NCI-H2196 (cell line): ENCODE measurements around the gene PSMB10.
"Not testable (repeated sequence)": the region's sequence is repeated elsewhere in the genome, so short reads cannot be mapped to it uniquely, and the experiment has no call there.

Experiments used
- DNase-seq: peaks from one replicate; lab custom pipeline; 2025; ENCODE audit not compliant: unreplicated experiment; lab: John Stamatoyannopoulos, UW

Gene PSMB10

GRCh38 chr16:67936124-67936879, at the start of gene PSMB10:
TSS of gene PSMB10 (minus strand) at chr16:67936850. CDS start at chr16:67936749, 101 bp downstream.
- DNase-seq = peak; percentile 19

- DNase-seq = no peak
Observed at GRCh38 chr16:67982011-67982696, 45.5 kb upstream of the PSMB10 start.

GRCh38 chr16:67979955-67980678, 43.5 kb upstream of the PSMB10 start, which contains the start of gene DPEP3:
TSS of gene DPEP3 (minus strand) at chr16:67980499. CDS start at chr16:67980380, 119 bp downstream.
- no peak for DNase-seq

GRCh38 chr16:67977469-67978227, 41.0 kb upstream of the PSMB10 start:
- DNase-seq = no peak

- no peak for DNase-seq
Observed at GRCh38 chr16:67977005-67977404, 40.4 kb upstream of the PSMB10 start.

- no peak for DNase-seq
Observed at GRCh38 chr16:67976205-67976604, 39.6 kb upstream of the PSMB10 start.

- no peak for DNase-seq
Observed at GRCh38 chr16:67975321-67976105, 38.9 kb upstream of the PSMB10 start.

DNA sequence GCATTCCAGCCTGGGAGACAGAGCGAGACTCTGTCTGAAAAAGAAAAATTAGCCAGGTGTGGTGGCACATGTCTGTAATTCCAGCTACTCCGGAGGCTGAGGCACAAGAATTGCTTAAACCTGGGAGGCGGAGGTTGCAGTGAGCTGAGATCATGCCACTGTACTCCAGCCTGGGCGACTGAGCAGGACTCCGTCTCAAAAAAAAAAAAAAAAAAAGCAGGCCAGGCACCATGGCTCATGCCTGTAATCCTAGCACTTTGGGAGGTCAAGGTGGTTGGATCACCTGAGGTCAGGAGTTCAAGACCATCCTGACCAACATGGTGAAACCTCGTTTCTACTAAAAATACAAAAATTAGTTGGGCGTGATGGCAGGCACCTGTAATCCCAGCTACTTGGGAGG, 35.6 kb upstream of the PSMB10 start:
- DNase-seq = not testable (repeated sequence)

DNA sequence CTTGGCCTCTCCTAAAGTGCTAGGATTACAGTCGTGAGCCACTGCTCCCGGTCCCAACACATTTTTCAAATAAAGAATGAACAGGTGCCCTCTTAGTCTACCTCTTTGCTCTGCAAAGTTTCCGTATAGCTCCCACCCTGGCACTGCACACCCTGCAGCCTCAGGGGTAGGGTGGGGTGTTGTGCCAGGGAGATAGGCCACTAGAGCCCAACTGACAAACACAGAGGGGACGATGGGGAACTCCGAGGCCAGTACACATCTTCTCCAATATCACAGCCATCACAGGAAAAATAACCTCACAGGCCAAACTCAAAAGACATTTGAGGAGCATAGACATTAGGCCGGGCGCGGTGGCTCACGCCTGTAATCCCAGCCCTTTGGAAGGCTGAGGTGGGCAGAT, 34.5 kb upstream of the PSMB10 start:
- DNase-seq = no peak

DNA sequence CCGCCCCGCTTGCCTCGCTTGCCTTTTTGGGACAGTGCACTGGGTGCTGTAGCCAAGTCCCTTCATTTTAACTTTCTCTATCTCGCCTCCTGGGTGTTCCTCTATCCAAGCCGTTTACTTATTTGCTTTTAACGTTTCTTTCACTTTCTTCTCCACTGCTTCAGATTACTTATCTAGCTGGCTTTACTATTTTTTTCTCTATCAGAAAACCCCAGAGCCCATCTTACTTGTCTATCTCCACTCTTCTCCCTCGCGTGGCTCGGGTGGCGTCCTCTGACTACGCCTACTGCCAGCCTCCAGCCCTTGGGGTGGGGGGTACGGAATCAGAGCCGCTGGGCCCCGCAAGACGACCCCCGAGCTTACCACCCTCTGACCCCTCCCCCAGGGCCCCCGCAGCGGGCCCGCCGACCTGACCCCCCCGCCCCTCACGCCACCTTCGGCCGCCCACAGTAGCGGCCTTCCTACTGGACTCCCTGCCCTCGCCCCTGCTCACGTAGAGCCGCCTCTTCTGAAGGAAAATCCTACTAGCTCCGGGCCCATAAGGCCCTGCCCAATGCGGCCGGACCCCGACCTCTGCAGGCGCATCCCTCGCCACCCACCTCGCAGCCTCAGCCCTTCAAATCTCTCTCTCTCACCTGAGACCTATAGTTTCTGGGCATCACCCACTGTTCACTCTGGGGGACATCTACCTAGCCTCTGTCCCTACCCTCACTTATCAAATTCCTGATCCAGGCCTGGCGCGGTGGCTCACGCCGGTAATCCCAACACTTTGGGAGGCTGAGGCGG, 32.8 kb upstream of the PSMB10 start:
- no peak for DNase-seq

- DNase-seq = peak; percentile 57
Observed at GRCh38 chr16:67968400-67969253, 32.0 kb upstream of the PSMB10 start, which contains the start of gene SLC12A4. TSS of gene SLC12A4 (minus strand) at chr16:67968637. CDS start at chr16:67968553, 84 bp downstream.

DNA sequence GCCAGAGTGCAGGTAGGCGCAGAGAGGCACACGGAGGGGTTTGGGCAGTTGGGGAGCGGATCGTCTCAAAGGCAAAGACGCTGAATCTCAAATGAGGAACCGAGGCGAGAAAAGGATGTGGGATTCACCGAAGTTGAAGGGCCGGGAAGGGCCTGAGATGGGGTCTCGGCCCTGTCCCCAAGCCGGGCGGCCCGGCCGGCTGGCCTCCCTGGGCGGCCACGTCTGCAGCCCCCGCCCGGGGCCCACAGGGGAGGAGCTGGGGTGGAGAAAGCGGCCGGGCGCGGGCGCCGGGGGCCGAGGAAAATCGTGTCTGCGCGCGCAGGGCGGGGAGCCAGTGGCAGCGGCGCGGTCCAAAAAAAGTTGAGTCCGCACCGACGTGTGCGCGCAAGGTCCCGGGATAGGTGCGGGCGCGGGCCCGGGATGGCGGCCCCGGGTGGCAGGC, 31.3 kb upstream of the PSMB10 start:
- no peak for DNase-seq

GRCh38 chr16:67967183-67967957, 30.7 kb upstream of the PSMB10 start:
- DNase-seq = no peak

GRCh38 chr16:67966549-67967182, 30.0 kb upstream of the PSMB10 start:
- no peak for DNase-seq

DNA sequence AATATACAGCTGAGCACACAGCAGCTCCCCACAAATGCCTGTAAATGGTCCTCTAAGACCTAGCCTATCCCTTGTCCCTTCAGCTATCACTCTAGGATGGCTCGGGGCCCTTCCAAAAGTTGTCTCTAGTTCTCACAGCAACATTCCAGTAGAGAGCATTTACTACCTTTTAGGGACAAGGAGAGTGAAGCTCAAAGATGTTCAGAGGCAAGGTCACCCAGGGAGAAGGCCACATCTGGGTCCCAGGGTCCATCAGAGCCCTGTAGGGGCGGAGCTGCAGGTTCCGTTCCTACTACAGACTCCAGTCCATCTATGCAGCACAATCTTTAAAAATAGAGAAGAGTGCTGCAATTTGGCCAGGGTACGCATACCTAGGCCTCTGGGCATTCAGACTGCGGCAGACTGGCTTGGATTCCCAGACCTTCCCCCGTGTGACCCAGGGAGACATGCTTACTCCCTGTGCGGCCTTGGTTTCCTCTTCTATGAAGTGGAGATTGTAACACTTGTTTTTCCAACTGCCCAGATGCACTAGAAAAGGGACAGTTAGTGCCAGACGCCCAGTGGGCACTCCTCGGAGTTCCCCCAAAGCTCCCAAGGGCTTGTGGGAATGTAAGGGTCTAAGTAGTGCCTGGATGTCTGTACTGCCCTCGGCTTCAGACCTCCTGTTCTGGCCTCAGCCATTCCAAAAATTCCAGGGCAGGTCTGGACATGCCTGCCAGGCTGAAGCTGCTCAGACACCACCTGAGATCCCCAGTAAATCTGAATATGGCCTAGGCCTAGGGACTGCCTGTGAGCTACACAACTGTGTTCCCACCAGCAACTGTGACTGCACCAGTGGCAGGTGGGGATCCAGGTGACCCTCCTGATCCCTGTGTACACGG, 29.3 kb upstream of the PSMB10 start:
- DNase-seq = no peak

- peak; percentile 32 for DNase-seq
Observed at GRCh38 chr16:67964477-67965131, 28.0 kb upstream of the PSMB10 start.
